HEK293 (cell line): ENCODE measurements around the gene ATP8B1.

Experiments used
- CTCF ChIA-PET: fragments of 350-600 bp; formaldehyde crosslinking; extraction: SDS; loops from one replicate; lab custom pipeline; 2021; ENCODE audit warnings: antibody characterized with exemption; lab: Yijun Ruan, JAX
- POLR2A ChIA-PET: fragments of 300-600 bp; formaldehyde crosslinking; extraction: SDS; loops from one replicate; lab custom pipeline; 2020; ENCODE audit warnings: antibody characterized with exemption, inconsistent platforms; lab: Yijun Ruan, JAX
- H3K27ac ChIP-seq: fragments of 200-500 bp; sonication (Bioruptor generic); 2 replicates; pipeline ENCODE4 v1.5.1; 2014; ENCODE audit warnings: low read depth, low read length, control low read depth, inconsistent platforms; ENCODE audit errors: extremely low read depth
- H3K36me3 ChIP-seq, 2 experiments: fragments of 200-500 bp in 1 of 2; sonication (Bioruptor generic) in 1 of 2; 1 replicate in 1 of 2; 2 replicates in 1 of 2; pipeline ENCODE4 v1.5.1; 2014 to 2017; ENCODE audit warnings: inconsistent platforms in 2 of 2, low read length in 2 of 2; ENCODE audit not compliant: control insufficient read depth in 2 of 2, insufficient read depth in 1 of 2
- H3K4me1 ChIP-seq: fragments of 200-500 bp; sonication (Bioruptor generic); 2 replicates; pipeline ENCODE4 v1.5.1; 2014; ENCODE audit warnings: mild to moderate bottlenecking, low read length, inconsistent platforms; ENCODE audit not compliant: control insufficient read depth, insufficient read depth
- H3K4me3 ChIP-seq: 2 replicates; pipeline ENCODE4 v1.5.1; 2011; ENCODE audit warnings: low read depth, mild to moderate bottlenecking, control low read depth, low read length, moderate library complexity
- H3K9me3 ChIP-seq: fragments of 200-500 bp; sonication (Bioruptor generic); 2 replicates; pipeline ENCODE4 v1.5.1; 2014; ENCODE audit warnings: low read depth, low read length, inconsistent platforms; ENCODE audit not compliant: control insufficient read depth, insufficient read depth
- FEZF1 ChIP-seq: fragments of 450-650 bp; formaldehyde crosslinking; IDR thresholded peaks from 2 replicates; pipeline ENCODE4 v1.5.1; 2016; ENCODE audit warnings: missing biosample characterization, missing genetic modification characterization
- KLF16 ChIP-seq: fragments of 450-650 bp; formaldehyde crosslinking; IDR thresholded peaks from 2 replicates; pipeline ENCODE4 v1.5.1; 2017; ENCODE audit warnings: missing biosample characterization, missing genetic modification characterization
- OSR2 ChIP-seq: fragments of 450-650 bp; formaldehyde crosslinking; IDR thresholded peaks from 2 replicates; pipeline ENCODE4 v1.5.1; 2016; ENCODE audit warnings: missing biosample characterization, missing genetic modification characterization
- TCF7L2 ChIP-seq: IDR thresholded peaks from 2 replicates; pipeline ENCODE4 v1.6.1; 2011; ENCODE audit warnings: low read depth, mild to moderate bottlenecking, inconsistent platforms, low read length, moderate library complexity, borderline replicate concordance
- ZBTB17 ChIP-seq: fragments of 450-650 bp; formaldehyde crosslinking; IDR thresholded peaks from 2 replicates; pipeline ENCODE4 v1.5.1; 2016; ENCODE audit warnings: missing biosample characterization, missing genetic modification characterization
- ZNF138 ChIP-seq: fragments of 450-650 bp; formaldehyde crosslinking; IDR thresholded peaks from 2 replicates; pipeline ENCODE4 v1.5.1; 2016; ENCODE audit warnings: missing biosample characterization, missing genetic modification characterization, borderline replicate concordance
- ZNF146 ChIP-seq: fragments of 450-650 bp; formaldehyde crosslinking; IDR thresholded peaks from 2 replicates; pipeline ENCODE4 v1.5.1; 2016; ENCODE audit warnings: missing biosample characterization, missing genetic modification characterization
- ZNF211 ChIP-seq: fragments of 450-650 bp; formaldehyde crosslinking; IDR thresholded peaks from 2 replicates; pipeline ENCODE4 v1.5.1; 2016; ENCODE audit warnings: low read depth, missing biosample characterization, missing genetic modification characterization
- ZNF214 ChIP-seq: fragments of 450-650 bp; formaldehyde crosslinking; IDR thresholded peaks from 2 replicates; pipeline ENCODE4 v1.5.1; 2017; ENCODE audit warnings: missing biosample characterization, mild to moderate bottlenecking, missing genetic modification characterization, borderline replicate concordance
- ZNF248 ChIP-seq: fragments of 450-650 bp; formaldehyde crosslinking; IDR thresholded peaks from 2 replicates; pipeline ENCODE4 v1.5.1; 2017; ENCODE audit warnings: missing biosample characterization, missing genetic modification characterization
- ZNF335 ChIP-seq: fragments of 450-650 bp; formaldehyde crosslinking; conservative IDR thresholded peaks from 2 replicates; pipeline ENCODE4 v1.5.1; 2016; ENCODE audit warnings: missing biosample characterization, missing genetic modification characterization
- ZNF433 ChIP-seq: fragments of 450-650 bp; formaldehyde crosslinking; IDR thresholded peaks from 2 replicates; pipeline ENCODE4 v1.5.1; 2016; ENCODE audit warnings: missing biosample characterization, missing genetic modification characterization, low read depth
- ZNF529 ChIP-seq: fragments of 450-650 bp; formaldehyde crosslinking; IDR thresholded peaks from 2 replicates; pipeline ENCODE4 v1.5.1; 2017; ENCODE audit warnings: missing genetic modification characterization, missing biosample characterization; ENCODE audit not compliant: insufficient replicate concordance
- ZNF626 ChIP-seq: fragments of 450-650 bp; sonication (Bioruptor Pico); formaldehyde crosslinking; IDR thresholded peaks from 2 replicates; pipeline ENCODE4 v1.5.1; 2018; ENCODE audit warnings: missing biosample characterization, missing genetic modification characterization, inconsistent platforms
- TF ChIP-seq, protein P1 (sequence below): fragments of 450-650 bp; formaldehyde crosslinking; IDR thresholded peaks from 2 replicates; pipeline ENCODE4 v1.5.1; 2016; ENCODE audit warnings: missing biosample characterization, missing genetic modification characterization, low read depth
- TF ChIP-seq, protein P2 (sequence below): fragments of 450-650 bp; formaldehyde crosslinking; IDR thresholded peaks from 2 replicates; pipeline ENCODE4 v1.5.1; 2017; ENCODE audit warnings: missing biosample characterization, missing genetic modification characterization
- TF ChIP-seq, protein P3 (sequence below): fragments of 450-650 bp; formaldehyde crosslinking; IDR thresholded peaks from 2 replicates; pipeline ENCODE4 v1.5.0; 2017; ENCODE audit warnings: missing biosample characterization, missing genetic modification characterization, borderline replicate concordance
- TF ChIP-seq, protein P4 (sequence below): fragments of 450-650 bp; formaldehyde crosslinking; IDR thresholded peaks from 2 replicates; pipeline ENCODE4 v1.5.1; 2016; ENCODE audit warnings: missing biosample characterization, missing genetic modification characterization

Gene ATP8B1

DNA sequence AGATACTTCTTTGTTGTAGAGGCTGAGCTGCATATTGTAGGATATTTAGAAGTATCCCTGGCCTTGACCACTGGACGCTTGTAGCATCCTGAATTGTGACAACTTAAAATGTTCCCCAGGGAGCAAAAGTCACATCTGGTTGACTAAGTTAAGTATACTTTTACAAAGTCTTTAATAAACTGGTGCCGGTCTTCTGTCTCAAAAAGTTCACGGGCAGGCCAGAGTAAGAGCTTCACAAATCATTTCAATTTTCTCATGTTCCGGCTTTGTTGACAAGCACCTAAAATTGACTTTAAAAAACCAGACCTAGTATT, 18.4 kb downstream of the ATP8B1 start (continued):
- TF ChIP-seq, protein P1, sequence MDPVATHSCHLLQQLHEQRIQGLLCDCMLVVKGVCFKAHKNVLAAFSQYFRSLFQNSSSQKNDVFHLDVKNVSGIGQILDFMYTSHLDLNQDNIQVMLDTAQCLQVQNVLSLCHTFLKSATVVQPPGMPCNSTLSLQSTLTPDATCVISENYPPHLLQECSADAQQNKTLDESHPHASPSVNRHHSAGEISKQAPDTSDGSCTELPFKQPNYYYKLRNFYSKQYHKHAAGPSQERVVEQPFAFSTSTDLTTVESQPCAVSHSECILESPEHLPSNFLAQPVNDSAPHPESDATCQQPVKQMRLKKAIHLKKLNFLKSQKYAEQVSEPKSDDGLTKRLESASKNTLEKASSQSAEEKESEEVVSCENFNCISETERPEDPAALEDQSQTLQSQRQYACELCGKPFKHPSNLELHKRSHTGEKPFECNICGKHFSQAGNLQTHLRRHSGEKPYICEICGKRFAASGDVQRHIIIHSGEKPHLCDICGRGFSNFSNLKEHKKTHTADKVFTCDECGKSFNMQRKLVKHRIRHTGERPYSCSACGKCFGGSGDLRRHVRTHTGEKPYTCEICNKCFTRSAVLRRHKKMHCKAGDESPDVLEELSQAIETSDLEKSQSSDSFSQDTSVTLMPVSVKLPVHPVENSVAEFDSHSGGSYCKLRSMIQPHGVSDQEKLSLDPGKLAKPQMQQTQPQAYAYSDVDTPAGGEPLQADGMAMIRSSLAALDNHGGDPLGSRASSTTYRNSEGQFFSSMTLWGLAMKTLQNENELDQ = no peak
- TF ChIP-seq TCF7L2 (no peak), ZBTB17 (tag by site-specific recombination) (no peak), ZNF211 (tag by site-specific recombination) (no peak), OSR2 (no peak), ZNF138 (tag by site-specific recombination) (no peak)
- TF ChIP-seq, protein P2, sequence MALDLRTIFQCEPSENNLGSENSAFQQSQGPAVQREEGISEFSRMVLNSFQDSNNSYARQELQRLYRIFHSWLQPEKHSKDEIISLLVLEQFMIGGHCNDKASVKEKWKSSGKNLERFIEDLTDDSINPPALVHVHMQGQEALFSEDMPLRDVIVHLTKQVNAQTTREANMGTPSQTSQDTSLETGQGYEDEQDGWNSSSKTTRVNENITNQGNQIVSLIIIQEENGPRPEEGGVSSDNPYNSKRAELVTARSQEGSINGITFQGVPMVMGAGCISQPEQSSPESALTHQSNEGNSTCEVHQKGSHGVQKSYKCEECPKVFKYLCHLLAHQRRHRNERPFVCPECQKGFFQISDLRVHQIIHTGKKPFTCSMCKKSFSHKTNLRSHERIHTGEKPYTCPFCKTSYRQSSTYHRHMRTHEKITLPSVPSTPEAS (tag by site-specific recombination) = no peak

DNA sequence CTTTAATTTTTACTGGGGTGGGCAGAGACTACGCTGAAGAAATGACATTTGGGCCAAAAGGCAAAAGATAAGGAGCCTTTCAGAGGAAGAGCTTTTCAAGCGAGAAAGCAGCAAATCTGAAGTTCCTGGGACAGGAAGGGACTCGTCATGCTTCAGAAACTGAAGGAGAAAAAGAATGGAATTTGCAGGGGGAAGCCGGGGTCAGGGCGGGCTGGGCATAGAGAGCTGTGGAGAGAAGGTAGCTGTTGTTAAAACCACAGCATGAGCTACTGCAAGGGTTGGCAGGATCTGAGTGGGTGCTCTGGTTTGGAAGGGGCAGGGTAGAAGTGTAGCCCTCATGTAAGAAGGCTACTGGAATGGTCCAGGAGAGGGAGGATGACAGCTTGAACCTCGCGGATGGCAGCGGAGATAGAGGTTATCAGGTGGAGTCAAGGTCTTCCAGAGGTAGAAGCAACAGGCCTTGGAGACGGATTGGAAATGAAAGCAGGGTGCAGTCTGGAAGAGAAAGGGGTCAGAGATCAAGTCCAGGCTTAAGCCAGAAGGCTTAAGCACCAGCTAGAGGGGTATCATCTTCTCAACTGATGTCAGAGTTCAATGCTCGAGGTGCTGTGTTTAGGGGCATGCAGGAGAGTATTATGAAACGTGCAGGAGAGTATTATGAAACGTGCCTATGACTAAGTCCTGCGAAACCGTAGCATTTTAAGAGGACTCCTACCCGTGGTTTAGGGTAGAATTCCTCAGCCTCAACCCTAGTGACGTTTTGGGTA, 18.9 kb downstream of the ATP8B1 start:
- TF ChIP-seq ZNF335 (tag by site-specific recombination) (no peak), FEZF1 (tag by site-specific recombination) (no peak), ZNF433 (tag by site-specific recombination) (no peak), ZNF248 (tag by site-specific recombination) (no peak), KLF16 (tag by site-specific recombination) (no peak), ZNF146 (tag by site-specific recombination) (no peak), ZNF214 (no peak), ZNF626 (tag by site-specific recombination) (no peak), ZNF529 (tag by site-specific recombination) (no peak)
- TF ChIP-seq, protein P3, sequence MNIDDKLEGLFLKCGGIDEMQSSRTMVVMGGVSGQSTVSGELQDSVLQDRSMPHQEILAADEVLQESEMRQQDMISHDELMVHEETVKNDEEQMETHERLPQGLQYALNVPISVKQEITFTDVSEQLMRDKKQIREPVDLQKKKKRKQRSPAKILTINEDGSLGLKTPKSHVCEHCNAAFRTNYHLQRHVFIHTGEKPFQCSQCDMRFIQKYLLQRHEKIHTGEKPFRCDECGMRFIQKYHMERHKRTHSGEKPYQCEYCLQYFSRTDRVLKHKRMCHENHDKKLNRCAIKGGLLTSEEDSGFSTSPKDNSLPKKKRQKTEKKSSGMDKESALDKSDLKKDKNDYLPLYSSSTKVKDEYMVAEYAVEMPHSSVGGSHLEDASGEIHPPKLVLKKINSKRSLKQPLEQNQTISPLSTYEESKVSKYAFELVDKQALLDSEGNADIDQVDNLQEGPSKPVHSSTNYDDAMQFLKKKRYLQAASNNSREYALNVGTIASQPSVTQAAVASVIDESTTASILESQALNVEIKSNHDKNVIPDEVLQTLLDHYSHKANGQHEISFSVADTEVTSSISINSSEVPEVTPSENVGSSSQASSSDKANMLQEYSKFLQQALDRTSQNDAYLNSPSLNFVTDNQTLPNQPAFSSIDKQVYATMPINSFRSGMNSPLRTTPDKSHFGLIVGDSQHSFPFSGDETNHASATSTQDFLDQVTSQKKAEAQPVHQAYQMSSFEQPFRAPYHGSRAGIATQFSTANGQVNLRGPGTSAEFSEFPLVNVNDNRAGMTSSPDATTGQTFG = no peak
- TF ChIP-seq, protein P4, sequence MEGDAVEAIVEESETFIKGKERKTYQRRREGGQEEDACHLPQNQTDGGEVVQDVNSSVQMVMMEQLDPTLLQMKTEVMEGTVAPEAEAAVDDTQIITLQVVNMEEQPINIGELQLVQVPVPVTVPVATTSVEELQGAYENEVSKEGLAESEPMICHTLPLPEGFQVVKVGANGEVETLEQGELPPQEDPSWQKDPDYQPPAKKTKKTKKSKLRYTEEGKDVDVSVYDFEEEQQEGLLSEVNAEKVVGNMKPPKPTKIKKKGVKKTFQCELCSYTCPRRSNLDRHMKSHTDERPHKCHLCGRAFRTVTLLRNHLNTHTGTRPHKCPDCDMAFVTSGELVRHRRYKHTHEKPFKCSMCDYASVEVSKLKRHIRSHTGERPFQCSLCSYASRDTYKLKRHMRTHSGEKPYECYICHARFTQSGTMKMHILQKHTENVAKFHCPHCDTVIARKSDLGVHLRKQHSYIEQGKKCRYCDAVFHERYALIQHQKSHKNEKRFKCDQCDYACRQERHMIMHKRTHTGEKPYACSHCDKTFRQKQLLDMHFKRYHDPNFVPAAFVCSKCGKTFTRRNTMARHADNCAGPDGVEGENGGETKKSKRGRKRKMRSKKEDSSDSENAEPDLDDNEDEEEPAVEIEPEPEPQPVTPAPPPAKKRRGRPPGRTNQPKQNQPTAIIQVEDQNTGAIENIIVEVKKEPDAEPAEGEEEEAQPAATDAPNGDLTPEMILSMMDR = no peak
- TF ChIP-seq, all 188 proteins: peak for 0
- POLR2A ChIA-PET = no interaction called here
- no peaks in the 10 kb centered on the region; a peak in 1 of 3 replicates for H3K36me3 ChIP-seq
- H3K4me1 ChIP-seq = peaks cover 19% of the 10 kb centered on the region
- H3K4me3 ChIP-seq = no peak overlapping the region
- H3K27ac ChIP-seq = no peak overlapping the region
- H3K9me3 ChIP-seq = no peaks in the 10 kb centered on the region
- CTCF ChIA-PET = interaction anchor here (0.6 kb wide), 1 partner anchor 9 kb away, joined by 3 read pairs; no protein-coding TSS in a partner anchor
